Islet of Langerhans (tissue), 1 donor: ENCODE results near the gene MARCHF4.

Experiments
- FAIRE-seq: peaks from one replicate; lab custom pipeline; 2011; peaks lifted over from hg19 to GRCh38; lab: Jason Lieb, UNC

MARCHF4 gene

GRCh38 chr2:216349366-216349765 is 22.9 kb downstream of the MARCHF4 start:
- no peak for FAIRE-seq

- FAIRE-seq: no peak
Observed at GRCh38 chr2:216348756-216349308, 23.5 kb downstream of the MARCHF4 start.

GRCh38 chr2:216346781-216347180 is 25.5 kb downstream of the MARCHF4 start:
- no peak for FAIRE-seq

- FAIRE-seq: no peak
Observed at GRCh38 chr2:216345846-216346245, 26.4 kb downstream of the MARCHF4 start.

- FAIRE-seq: no peak
Observed at GRCh38 chr2:216344950-216345300, 27.4 kb downstream of the MARCHF4 start.

- no peak for FAIRE-seq
Observed at GRCh38 chr2:216344206-216344949, 27.9 kb downstream of the MARCHF4 start.

GRCh38 chr2:216343221-216343980 is 28.9 kb downstream of the MARCHF4 start:
- FAIRE-seq: no peak

GRCh38 chr2:216341121-216341520 is 31.2 kb downstream of the MARCHF4 start:
- FAIRE-seq: no peak

GRCh38 chr2:216340280-216340631 is 32.0 kb downstream of the MARCHF4 start:
- FAIRE-seq: no peak

- no peak for FAIRE-seq
Observed at GRCh38 chr2:216339456-216340279, 32.6 kb downstream of the MARCHF4 start.

GRCh38 chr2:216335252-216335651 is 37.0 kb downstream of the MARCHF4 start:
- no peak for FAIRE-seq

- no peak for FAIRE-seq
Observed at GRCh38 chr2:216328347-216328746, 43.9 kb downstream of the MARCHF4 start.

- peak; percentile 99 for FAIRE-seq
Observed at GRCh38 chr2:216327447-216327935, 44.8 kb downstream of the MARCHF4 start.
